Activated CD4-positive, alpha-beta memory T cell treated with anti-CD3 and anti-CD28 coated beads for 36 hours (primary cell): ENCODE results near the gene MRPL10. TPM values are rescaled to one million over a fixed set of nuclear protein-coding genes. Genes with fewer than 3 reads are reported as not detected.

Source experiments
- CTCF ChIA-PET: fragments of 350-600 bp; sonication (Branson Sonifier 250); formaldehyde crosslinking; loops from one replicate; lab custom pipeline; 2021; ENCODE audit warnings: antibody characterized with exemption, inconsistent platforms; lab: Charles Lee
- POLR2A ChIA-PET: fragments of 350-600 bp; sonication (Branson Sonifier 250); formaldehyde crosslinking; loops from one replicate; lab custom pipeline; 2021; ENCODE audit warnings: antibody characterized with exemption; lab: Charles Lee
- DNase-seq: peaks from one replicate; pipeline ENCODE4 v3.0.0-alpha.2; 2020
- H3K27ac Mint-ChIP-seq: one replicate; pipeline ENCODE4 v1.8.0; 2021; ENCODE audit warnings: mixed read lengths
- H3K27me3 Mint-ChIP-seq: one replicate; pipeline ENCODE4 v1.8.0; 2021; ENCODE audit warnings: mixed read lengths
- H3K36me3 Mint-ChIP-seq: one replicate; pipeline ENCODE4 v1.8.0; 2021; ENCODE audit warnings: mixed read lengths
- H3K4me1 Mint-ChIP-seq: one replicate; pipeline ENCODE4 v1.8.0; 2021; ENCODE audit warnings: low read depth, mixed read lengths
- H3K4me3 Mint-ChIP-seq: one replicate; pipeline ENCODE4 v1.8.0; 2021; ENCODE audit warnings: mild to moderate bottlenecking, mixed read lengths
- H3K9me3 Mint-ChIP-seq: one replicate; pipeline ENCODE4 v1.8.0; 2021; ENCODE audit warnings: mixed read lengths
- intact Hi-C: fragments of 100-400 bp; cut with micrococcal nuclease; formaldehyde crosslinking; loops from one replicate; pipeline ENCODE4 v1.15.1; 2023
- total RNA-seq, 2 experiments: library from RNA; stranded (reverse); gene quantifications; one replicate each; pipeline ENCODE4 v1.2.3, GENCODE V29; 2021

Gene MRPL10
- total RNA-seq, 2 experiments from 2014 or later: 69.9 to 72.4 TPM

DNA sequence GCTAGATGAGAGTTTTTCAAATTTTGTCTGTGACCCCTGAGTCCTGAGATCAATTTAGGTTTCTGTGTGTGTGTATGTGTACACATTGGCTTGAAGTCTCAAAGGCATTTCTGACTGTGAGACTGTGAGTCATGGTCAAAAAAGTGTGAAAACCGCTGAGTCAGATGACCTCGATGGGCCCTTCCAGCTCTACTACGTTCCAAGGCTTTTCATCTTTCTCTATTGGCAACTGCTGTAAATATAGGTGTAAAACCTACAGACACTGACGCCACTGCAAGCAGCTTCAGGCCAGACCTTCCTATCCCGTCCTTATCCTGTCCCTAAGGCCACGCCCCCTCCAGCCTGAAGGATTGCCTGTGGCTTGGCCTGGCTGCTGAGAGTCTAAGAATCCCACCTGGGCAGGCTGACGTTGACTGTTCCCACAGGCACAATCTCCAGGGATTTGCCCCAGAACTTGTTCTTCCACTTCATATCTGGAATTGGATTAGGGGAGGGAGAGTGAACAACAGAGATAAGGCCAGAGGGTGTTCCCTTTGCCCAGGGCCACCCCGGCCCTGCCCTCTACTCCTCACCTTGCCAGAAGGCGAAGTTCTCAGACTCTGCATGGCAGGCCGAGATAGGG, 21.0 kb downstream of the MRPL10 start:
- H3K27ac Mint-ChIP-seq: peak overlapping the region; percentile 62
- H3K36me3 Mint-ChIP-seq: peaks cover 24% of the 10 kb centered on the region
- peaks cover 9% of the 10 kb centered on the region for H3K4me1 Mint-ChIP-seq
- CTCF ChIA-PET: interaction anchor here (1.1 to 1.2 kb wide), 2 partner anchors 20 to 106 kb away, joined by 3 to 4 read pairs; no protein-coding TSS in a partner anchor
- no peak overlapping the region for H3K4me3 Mint-ChIP-seq
- POLR2A ChIA-PET: interaction anchor here (1.2 to 1.3 kb wide), 2 partner anchors 11 to 116 kb away, joined by 4 read pairs; partner anchors contain the start of genes OSBPL7 and TBKBP1
- DNase-seq: peak; percentile 74
- intact Hi-C loops: no loop called here
- no peaks in the 10 kb centered on the region for H3K9me3 Mint-ChIP-seq
- H3K27me3 Mint-ChIP-seq: no peaks in the 10 kb centered on the region

- H3K9me3 Mint-ChIP-seq: no peaks in the 10 kb centered on the region
- ChIA-PET POLR2A (no interaction called here), CTCF (no interaction called here)
- H3K36me3 Mint-ChIP-seq: peaks cover 24% of the 10 kb centered on the region
- no peak overlapping the region for H3K27ac Mint-ChIP-seq
- H3K27me3 Mint-ChIP-seq: no peaks in the 10 kb centered on the region
- intact Hi-C loops: no loop called here
- H3K4me3 Mint-ChIP-seq: no peak overlapping the region
- no peak for DNase-seq
- H3K4me1 Mint-ChIP-seq: peaks cover 9% of the 10 kb centered on the region
Observed at GRCh38 chr17:47808830-47809480, 22.4 kb downstream of the MRPL10 start.

GRCh38 chr17:47808036-47808829, 23.1 kb downstream of the MRPL10 start:
- no peak for DNase-seq
- Mint-ChIP-seq H3K36me3 (peaks cover 24% of the 10 kb centered on the region), H3K4me3 (no peak overlapping the region), H3K27ac (no peak overlapping the region), H3K9me3 (no peaks in the 10 kb centered on the region), H3K27me3 (no peaks in the 10 kb centered on the region), H3K4me1 (peaks cover 9% of the 10 kb centered on the region)
- POLR2A ChIA-PET: no interaction called here
- CTCF ChIA-PET: no interaction called here
- intact Hi-C loops: no loop called here

- ChIA-PET CTCF (no interaction called here), POLR2A (no interaction called here)
- intact Hi-C loops: no loop called here
- peaks cover 21% of the 10 kb centered on the region for H3K36me3 Mint-ChIP-seq
- peaks cover 9% of the 10 kb centered on the region for H3K4me1 Mint-ChIP-seq
- no peaks in the 10 kb centered on the region for H3K9me3 Mint-ChIP-seq
- no peaks in the 10 kb centered on the region for H3K27me3 Mint-ChIP-seq
- DNase-seq: no peak
- no peak overlapping the region for H3K4me3 Mint-ChIP-seq
- H3K27ac Mint-ChIP-seq: no peak overlapping the region
Observed at GRCh38 chr17:47807421-47807820, 23.9 kb downstream of the MRPL10 start.

GRCh38 chr17:47806913-47807255, 24.5 kb downstream of the MRPL10 start:
- POLR2A ChIA-PET: no interaction called here
- no peak overlapping the region for H3K4me3 Mint-ChIP-seq
- no peaks in the 10 kb centered on the region for H3K27me3 Mint-ChIP-seq
- no peak overlapping the region for H3K27ac Mint-ChIP-seq
- CTCF ChIA-PET: no interaction called here
- no peaks in the 10 kb centered on the region for H3K9me3 Mint-ChIP-seq
- intact Hi-C loops: no loop called here
- no peak for DNase-seq
- H3K4me1 Mint-ChIP-seq: peaks cover 9% of the 10 kb centered on the region
- peaks cover 18% of the 10 kb centered on the region for H3K36me3 Mint-ChIP-seq

- Mint-ChIP-seq H3K27me3 (no peaks in the 10 kb centered on the region), H3K4me3 (no peak overlapping the region), H3K9me3 (no peaks in the 10 kb centered on the region), H3K27ac (no peak overlapping the region), H3K36me3 (peaks cover 17% of the 10 kb centered on the region), H3K4me1 (peaks cover 9% of the 10 kb centered on the region)
- CTCF ChIA-PET: no interaction called here
- POLR2A ChIA-PET: no interaction called here
- no peak for DNase-seq
- intact Hi-C loops: no loop called here
Observed at GRCh38 chr17:47806026-47806912, 25.1 kb downstream of the MRPL10 start.

DNA sequence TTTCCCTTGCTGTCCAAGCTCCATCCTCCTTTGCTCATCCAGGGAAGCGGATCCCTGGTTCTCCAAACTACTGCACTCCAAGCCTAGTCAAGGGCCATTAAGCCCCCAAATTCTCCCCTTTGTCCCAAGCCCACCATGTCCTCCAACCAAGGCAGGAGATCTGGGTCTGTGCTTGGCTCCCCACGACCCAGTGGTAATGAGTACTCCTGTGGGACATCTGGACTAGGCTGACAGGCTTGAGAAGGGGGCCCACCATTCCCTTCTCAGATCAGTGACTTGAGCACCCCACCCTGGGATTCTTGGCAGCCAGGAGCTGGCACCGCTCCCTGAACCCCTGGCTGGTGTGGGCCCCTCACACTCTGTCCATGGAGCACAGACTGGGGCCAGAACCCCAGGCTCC, 26.9 kb downstream of the MRPL10 start:
- ChIA-PET POLR2A (no interaction called here), CTCF (interaction anchor here (0.7 to 1.1 kb wide), 2 partner anchors 104 to 1254 kb away, joined by 3 to 4 read pairs; no protein-coding TSS in a partner anchor)
- no peak overlapping the region for H3K27ac Mint-ChIP-seq
- intact Hi-C loops: loop anchor here (5.0 kb wide), 2 partner anchors 62 to 107 kb away; no protein-coding TSS in a partner anchor
- no peaks in the 10 kb centered on the region for H3K9me3 Mint-ChIP-seq
- no peak for DNase-seq
- no peaks in the 10 kb centered on the region for H3K4me1 Mint-ChIP-seq
- no peak overlapping the region for H3K4me3 Mint-ChIP-seq
- H3K36me3 Mint-ChIP-seq: peaks cover 8% of the 10 kb centered on the region
- no peaks in the 10 kb centered on the region for H3K27me3 Mint-ChIP-seq

GRCh38 chr17:47803751-47804150, 27.6 kb downstream of the MRPL10 start:
- intact Hi-C loops: loop anchor here (2.0 to 5.0 kb wide), 3 partner anchors 27 to 106 kb away; no protein-coding TSS in a partner anchor
- no peak overlapping the region for H3K27ac Mint-ChIP-seq

GRCh38 chr17:47803201-47803600, 28.1 kb downstream of the MRPL10 start:
- no peaks in the 10 kb centered on the region for H3K4me1 Mint-ChIP-seq
- H3K4me3 Mint-ChIP-seq: no peak overlapping the region
- no peak overlapping the region for H3K27ac Mint-ChIP-seq
- CTCF ChIA-PET: interaction anchor here (0.7 to 2.3 kb wide), 3 partner anchors 60 to 104 kb away, joined by 3 to 13 read pairs (median 6); no protein-coding TSS in a partner anchor
- POLR2A ChIA-PET: interaction anchor here (0.7 kb wide), 1 partner anchor 29 kb away, joined by 3 read pairs; no protein-coding TSS in a partner anchor
- no peak for DNase-seq
- peaks cover 8% of the 10 kb centered on the region for H3K36me3 Mint-ChIP-seq
- intact Hi-C loops: loop anchor here (2.0 to 5.0 kb wide), 3 partner anchors 26 to 106 kb away; no protein-coding TSS in a partner anchor
- no peaks in the 10 kb centered on the region for H3K27me3 Mint-ChIP-seq
- no peaks in the 10 kb centered on the region for H3K9me3 Mint-ChIP-seq

More at GRCh38 chr17:47803751-47804150, 27.6 kb downstream of the MRPL10 start:
- Mint-ChIP-seq H3K27me3 (no peaks in the 10 kb centered on the region), H3K4me3 (no peak overlapping the region), H3K36me3 (peaks cover 8% of the 10 kb centered on the region), H3K9me3 (no peaks in the 10 kb centered on the region), H3K4me1 (no peaks in the 10 kb centered on the region)
- ChIA-PET POLR2A (no interaction called here), CTCF (interaction anchor here (0.7 to 1.1 kb wide), 2 partner anchors 103 to 1255 kb away, joined by 3 to 4 read pairs; no protein-coding TSS in a partner anchor)
- DNase-seq: no peak

DNA sequence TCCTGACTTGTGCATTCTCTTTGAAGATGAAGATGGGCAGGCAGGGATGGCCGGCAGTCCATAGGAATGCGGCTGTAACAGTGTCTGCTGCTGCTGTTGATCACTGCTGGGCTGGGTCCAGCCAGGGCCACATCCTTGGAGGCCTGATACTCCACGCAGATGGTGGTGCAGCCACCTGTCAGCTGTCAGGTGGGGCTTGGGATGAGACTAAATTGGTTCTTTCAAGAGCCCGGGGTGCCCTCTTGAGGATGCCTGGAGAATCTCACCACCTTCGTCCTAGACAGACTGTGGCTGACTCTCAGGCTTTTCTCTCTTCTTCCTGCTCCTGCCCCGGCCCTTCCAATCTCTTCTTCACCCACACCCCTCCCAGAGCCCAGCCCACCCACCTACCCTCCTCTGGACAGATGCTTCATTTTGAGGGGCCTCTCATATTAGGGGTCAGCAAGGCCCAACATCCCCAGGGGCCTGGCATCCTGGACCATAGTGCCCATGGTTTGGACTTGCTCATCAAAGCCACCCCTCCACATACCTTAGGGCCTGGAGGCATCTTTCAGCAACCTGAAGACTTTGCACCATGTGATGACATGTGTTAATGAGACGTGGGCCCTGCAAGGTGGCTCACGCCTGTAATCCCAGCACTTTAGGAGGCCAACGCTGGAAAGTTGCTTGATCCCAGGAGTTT, 28.9 kb downstream of the MRPL10 start:
- peak; percentile 71 for DNase-seq
- POLR2A ChIA-PET: interaction anchor here (0.7 kb wide), 1 partner anchor 29 kb away, joined by 3 read pairs; no protein-coding TSS in a partner anchor

More for the DNA sequence above, 28.9 kb downstream of the MRPL10 start:
- no peaks in the 10 kb centered on the region for H3K4me1 Mint-ChIP-seq
- H3K27ac Mint-ChIP-seq: no peak overlapping the region
- CTCF ChIA-PET: interaction anchor here (0.7 to 2.4 kb wide), 8 partner anchors 12 to 184 kb away, joined by 3 to 13 read pairs (median 6); no protein-coding TSS in a partner anchor
- H3K36me3 Mint-ChIP-seq: peaks cover 4% of the 10 kb centered on the region
- H3K9me3 Mint-ChIP-seq: no peaks in the 10 kb centered on the region
- intact Hi-C loops: loop anchor here (2.0 to 5.0 kb wide), 3 partner anchors 26 to 105 kb away; no protein-coding TSS in a partner anchor
- H3K4me3 Mint-ChIP-seq: no peak overlapping the region
- H3K27me3 Mint-ChIP-seq: no peaks in the 10 kb centered on the region
